Karpas-422 (cell line): ENCODE data around the gene CD244. TPM values are rescaled to one million over a fixed set of nuclear protein-coding genes. Genes with fewer than 3 reads are reported as not detected.

Experiments
- DNase-seq: peaks from one replicate; pipeline ENCODE4 v3.0.0-alpha.2; 2015
- H2AFZ ChIP-seq: fragments of 200-600 bp; sonication (generic); 2 replicates; pipeline ENCODE4 v1.6.1; 2014; ENCODE audit warnings: antibody characterized with exemption, low read length, mixed read lengths
- H3K27ac ChIP-seq: fragments of 200-600 bp; sonication (generic); 2 replicates; pipeline ENCODE4 v1.5.1; 2014; ENCODE audit warnings: mild to moderate bottlenecking, low read length, moderate library complexity
- H3K27me3 ChIP-seq: fragments of 200-600 bp; sonication (generic); 2 replicates; pipeline ENCODE4 v1.6.1; 2014; ENCODE audit warnings: low read length, mixed read lengths
- H3K36me3 ChIP-seq: fragments of 200-600 bp; sonication (generic); 2 replicates; pipeline ENCODE4 v1.6.1; 2014; ENCODE audit warnings: low read length, mixed read lengths; ENCODE audit not compliant: insufficient read depth
- H3K4me1 ChIP-seq: fragments of 200-600 bp; sonication (generic); 2 replicates; pipeline ENCODE4 v1.6.1; 2014; ENCODE audit warnings: mild to moderate bottlenecking, low read length, mixed read lengths
- H3K4me2 ChIP-seq: fragments of 200-600 bp; sonication (generic); 2 replicates; pipeline ENCODE4 v1.6.1; 2014; ENCODE audit warnings: low read length, low read depth, mild to moderate bottlenecking; ENCODE audit not compliant: poor library complexity, severe bottlenecking
- H3K4me3 ChIP-seq: fragments of 200-600 bp; sonication (generic); 2 replicates; pipeline ENCODE4 v1.5.1; 2014; ENCODE audit warnings: mild to moderate bottlenecking, antibody characterized with exemption, low read length, mixed read lengths
- H3K79me2 ChIP-seq: fragments of 200-600 bp; sonication (generic); 2 replicates; pipeline ENCODE4 v1.6.1; 2014; ENCODE audit warnings: mild to moderate bottlenecking, low read length, mixed read lengths
- H3K9ac ChIP-seq: fragments of 200-600 bp; sonication (generic); 2 replicates; pipeline ENCODE4 v1.6.0; 2014; ENCODE audit warnings: low read length
- H3K9me2 ChIP-seq: fragments of 200-600 bp; sonication (generic), shearing (Covaris generic); replicated peaks from 2 replicates; pipeline ENCODE4 v1.6.0; 2014; ENCODE audit warnings: mild to moderate bottlenecking, low read length, moderate library complexity; ENCODE audit not compliant: insufficient read depth
- H3K9me3 ChIP-seq: fragments of 300-700, 200-600 bp; sonication (generic); 2 replicates; pipeline ENCODE4 v1.6.1; 2014; ENCODE audit warnings: low read length, mixed read lengths
- H4K20me1 ChIP-seq: fragments of 200-600 bp; sonication (generic); 2 replicates; pipeline ENCODE4 v1.6.1; 2014; ENCODE audit warnings: mild to moderate bottlenecking, antibody characterized with exemption, low read length, low read depth; ENCODE audit not compliant: insufficient read depth
- total RNA-seq: library from RNA; depleted of rRNA; stranded (reverse); fragments of >200 nt; shearing (Covaris generic); gene quantifications from 2 replicates; pipeline ENCODE4 v1.2.3, GENCODE V29; 2014; ENCODE audit warnings: low replicate concordance

The CD244 gene
- total RNA-seq, 1 experiment from 2014 or later = not detected

- Histone ChIP-seq H3K4me3 (no peak overlapping the region), H3K9me2 (no peaks in the 10 kb centered on the region), H3K36me3 (no peaks in the 10 kb centered on the region), H3K9me3 (peaks cover 3% of the 10 kb centered on the region; the same call in 1 of the 2 replicates), H2AFZ (no peak overlapping the region), H3K4me1 (no peaks in the 10 kb centered on the region), H3K9ac (no peak overlapping the region), H4K20me1 (no peaks in the 10 kb centered on the region), H3K27ac (no peak overlapping the region), H3K27me3 (no peaks in the 10 kb centered on the region), H3K79me2 (no peaks in the 10 kb centered on the region), H3K4me2 (no peak overlapping the region)
- no peak for DNase-seq
Observed at GRCh38 chr1:160800645-160801408, 61.9 kb downstream of the CD244 start.

- Histone ChIP-seq H3K27me3 (no peaks in the 10 kb centered on the region), H3K27ac (no peak overlapping the region), H4K20me1 (no peaks in the 10 kb centered on the region), H3K4me1 (no peaks in the 10 kb centered on the region), H3K9ac (no peak overlapping the region), H3K4me2 (no peak overlapping the region), H3K4me3 (no peak overlapping the region), H2AFZ (no peak overlapping the region), H3K9me2 (no peaks in the 10 kb centered on the region), H3K9me3 (0 out of 2 replicates have a peak, but pooled peaks cover under 1% of the 10 kb centered on the region), H3K36me3 (no peaks in the 10 kb centered on the region), H3K79me2 (no peaks in the 10 kb centered on the region)
- no peak for DNase-seq
Observed at GRCh38 chr1:160800142-160800541, 62.5 kb downstream of the CD244 start.

- Histone ChIP-seq H3K4me2 (no peak overlapping the region), H3K27ac (no peak overlapping the region), H3K4me1 (no peaks in the 10 kb centered on the region), H3K9me3 (no peaks in the 10 kb centered on the region), H3K79me2 (no peaks in the 10 kb centered on the region), H4K20me1 (no peaks in the 10 kb centered on the region), H3K36me3 (no peaks in the 10 kb centered on the region), H3K4me3 (no peak overlapping the region), H2AFZ (no peak overlapping the region), H3K27me3 (no peaks in the 10 kb centered on the region), H3K9ac (no peak overlapping the region), H3K9me2 (no peaks in the 10 kb centered on the region)
- DNase-seq = no peak
Observed at GRCh38 chr1:160799641-160800040, 63.0 kb downstream of the CD244 start.

GRCh38 chr1:160798439-160798838 lies 64.2 kb downstream of the CD244 start:
- no peak overlapping the region for H3K9ac ChIP-seq
- no peak overlapping the region for H3K4me2 ChIP-seq
- H3K4me3 ChIP-seq = no peak overlapping the region

GRCh38 chr1:160797861-160798273 lies 64.8 kb downstream of the CD244 start:
- no peak for DNase-seq
- no peaks in the 10 kb centered on the region for H3K4me1 ChIP-seq

More at GRCh38 chr1:160798439-160798838, 64.2 kb downstream of the CD244 start:
- Histone ChIP-seq H3K4me1 (no peaks in the 10 kb centered on the region), H3K9me3 (no peaks in the 10 kb centered on the region), H3K36me3 (no peaks in the 10 kb centered on the region), H4K20me1 (no peaks in the 10 kb centered on the region), H3K27me3 (no peaks in the 10 kb centered on the region), H3K9me2 (no peaks in the 10 kb centered on the region), H2AFZ (no peak overlapping the region), H3K79me2 (no peaks in the 10 kb centered on the region), H3K27ac (no peak overlapping the region)
- no peak for DNase-seq

GRCh38 chr1:160797271-160797709 lies 65.4 kb downstream of the CD244 start:
- Histone ChIP-seq H3K4me1 (no peaks in the 10 kb centered on the region), H3K4me2 (no peak overlapping the region), H3K4me3 (no peak overlapping the region), H4K20me1 (no peaks in the 10 kb centered on the region), H3K27ac (no peak overlapping the region), H3K9ac (no peak overlapping the region), H3K9me3 (no peaks in the 10 kb centered on the region), H2AFZ (no peak overlapping the region), H3K9me2 (no peaks in the 10 kb centered on the region), H3K27me3 (no peaks in the 10 kb centered on the region), H3K79me2 (no peaks in the 10 kb centered on the region), H3K36me3 (no peaks in the 10 kb centered on the region)
- no peak for DNase-seq

More at GRCh38 chr1:160797861-160798273, 64.8 kb downstream of the CD244 start:
- Histone ChIP-seq H3K27me3 (no peaks in the 10 kb centered on the region), H3K36me3 (no peaks in the 10 kb centered on the region), H2AFZ (no peak overlapping the region), H3K4me2 (no peak overlapping the region), H3K9ac (no peak overlapping the region), H4K20me1 (no peaks in the 10 kb centered on the region), H3K9me2 (no peaks in the 10 kb centered on the region), H3K27ac (no peak overlapping the region), H3K9me3 (no peaks in the 10 kb centered on the region), H3K4me3 (no peak overlapping the region), H3K79me2 (no peaks in the 10 kb centered on the region)

GRCh38 chr1:160795951-160796383 lies 66.7 kb downstream of the CD244 start, which contains the start of gene LY9:
LY9 (plus strand) TSS chr1:160796174; CDS start chr1:160796188, 14 bp downstream.
- no peak within 1 kb of the TSS for H3K27ac ChIP-seq
- H3K79me2 ChIP-seq = no peaks in the 10 kb centered on the region
- no peaks in the 10 kb centered on the region for H3K4me1 ChIP-seq
- no peak within 1 kb of the TSS for H2AFZ ChIP-seq
- no peaks in the 10 kb centered on the region for H4K20me1 ChIP-seq
- H3K9ac ChIP-seq = no peak within 1 kb of the TSS
- no peaks in the 10 kb centered on the region for H3K9me3 ChIP-seq
- H3K4me2 ChIP-seq = no peak within 1 kb of the TSS
- H3K9me2 ChIP-seq = no peaks in the 10 kb centered on the region
- H3K4me3 ChIP-seq = no peak within 1 kb of the TSS
- H3K27me3 ChIP-seq = no peaks in the 10 kb centered on the region
- no peak for DNase-seq
- H3K36me3 ChIP-seq = no peaks in the 10 kb centered on the region

GRCh38 chr1:160794376-160794775 lies 68.3 kb downstream of the CD244 start:
- no peak overlapping the region for H3K9ac ChIP-seq
- H3K27ac ChIP-seq = no peak overlapping the region
- H3K4me1 ChIP-seq = peaks cover 6% of the 10 kb centered on the region
- no peak for DNase-seq
- H3K9me3 ChIP-seq = no peaks in the 10 kb centered on the region
- no peak overlapping the region for H3K4me3 ChIP-seq
- H3K79me2 ChIP-seq = no peaks in the 10 kb centered on the region
- H3K4me2 ChIP-seq = no peak overlapping the region
- no peaks in the 10 kb centered on the region for H4K20me1 ChIP-seq
- H3K9me2 ChIP-seq = no peaks in the 10 kb centered on the region
- H2AFZ ChIP-seq = no peak overlapping the region
- H3K36me3 ChIP-seq = no peaks in the 10 kb centered on the region
- no peaks in the 10 kb centered on the region for H3K27me3 ChIP-seq
